Type B pancreatic cell (in vitro differentiated cells): Measurements from ENCODE around the gene RPN2. TPM values are rescaled to one million over a fixed set of nuclear protein-coding genes. Genes with fewer than 3 reads are reported as not detected.
A peak's percentile ranks its signal among the peaks of the same experiment; 100 is the strongest.

Source experiments
- DNase-seq: peaks from one replicate; pipeline ENCODE4 v3.0.0; 2021; ENCODE audit warnings: mixed read lengths; ENCODE audit not compliant: unreplicated experiment; ENCODE audit errors: extremely low spot score
- H3K27ac Mint-ChIP-seq: 2 replicates; pipeline ENCODE4 v1.8.0; 2021; ENCODE audit warnings: mild to moderate bottlenecking, mixed read lengths
- H3K27me3 Mint-ChIP-seq: 2 replicates; pipeline ENCODE4 v1.8.0; 2021; ENCODE audit warnings: mixed read lengths
- H3K36me3 Mint-ChIP-seq: 2 replicates; pipeline ENCODE4 v1.8.0; 2021; ENCODE audit warnings: mixed read lengths
- H3K4me1 Mint-ChIP-seq: one replicate; pipeline ENCODE4 v1.8.0; 2021; ENCODE audit warnings: mixed read lengths; ENCODE audit not compliant: unreplicated experiment
- H3K4me3 Mint-ChIP-seq: 2 replicates; pipeline ENCODE4 v1.8.0; 2021; ENCODE audit warnings: mild to moderate bottlenecking, mixed read lengths
- H3K9me3 Mint-ChIP-seq: 2 replicates; pipeline ENCODE4 v1.8.0; 2021; ENCODE audit warnings: mixed read lengths
- CTCF ChIP-seq: fragments of 200-600 bp; sonication (generic); conservative IDR thresholded peaks from 2 replicates; pipeline ENCODE4 v1.5.0; 2021; ENCODE audit warnings: antibody characterized with exemption, mild to moderate bottlenecking
- total RNA-seq: library from RNA; stranded (reverse); gene quantifications from 2 replicates; pipeline ENCODE4 v1.2.1, GENCODE V29; 2021; ENCODE audit warnings: low replicate concordance

The RPN2 gene
- total RNA-seq, 1 donor from 2014 or later = 184 TPM

DNA sequence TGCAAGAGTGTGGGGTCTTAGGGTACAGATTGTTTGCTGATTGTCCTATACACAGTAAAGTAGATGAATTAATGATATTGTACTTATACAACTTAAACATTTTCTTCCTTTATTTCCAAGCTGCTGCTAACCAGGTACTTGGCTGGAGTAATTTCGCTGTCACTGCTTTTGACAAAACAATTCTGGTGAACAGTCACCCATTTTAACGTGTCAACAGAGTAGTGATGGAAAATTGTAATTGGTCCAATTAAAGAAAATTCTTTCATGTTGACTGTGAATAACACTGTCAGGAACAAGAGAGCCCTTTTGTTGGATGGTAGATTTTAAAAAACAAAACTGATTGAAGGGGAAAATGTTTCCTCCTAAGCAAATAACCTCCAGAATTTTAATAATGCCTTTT, 26.7 kb downstream of the RPN2 start:
- H3K36me3 Mint-ChIP-seq = peaks cover 44% of the 10 kb centered on the region
- H3K27ac Mint-ChIP-seq = peak overlapping the region; percentile 8
- TF ChIP-seq CTCF = no peak
- H3K27me3 Mint-ChIP-seq = no peaks in the 10 kb centered on the region
- no peak overlapping the region for H3K4me3 Mint-ChIP-seq
- H3K9me3 Mint-ChIP-seq = no peaks in the 10 kb centered on the region
- DNase-seq = no peak
- H3K4me1 Mint-ChIP-seq = peaks cover 27% of the 10 kb centered on the region

- H3K27me3 Mint-ChIP-seq = no peaks in the 10 kb centered on the region
- H3K4me3 Mint-ChIP-seq = no peak overlapping the region
- no peaks in the 10 kb centered on the region for H3K9me3 Mint-ChIP-seq
- no peak overlapping the region for H3K27ac Mint-ChIP-seq
- no peak for DNase-seq
- peaks cover 39% of the 10 kb centered on the region for H3K36me3 Mint-ChIP-seq
- no peak for TF ChIP-seq CTCF
- peaks cover 16% of the 10 kb centered on the region for H3K4me1 Mint-ChIP-seq
Observed at GRCh38 chr20:37207171-37207570, 28.0 kb downstream of the RPN2 start.

GRCh38 chr20:37209193-37209592, 30.1 kb downstream of the RPN2 start:
- Mint-ChIP-seq H3K36me3 (peaks cover 31% of the 10 kb centered on the region), H3K4me1 (peaks cover 11% of the 10 kb centered on the region), H3K9me3 (no peaks in the 10 kb centered on the region), H3K4me3 (no peak overlapping the region), H3K27me3 (no peaks in the 10 kb centered on the region), H3K27ac (no peak overlapping the region)
- TF ChIP-seq CTCF = no peak
- no peak for DNase-seq

DNA sequence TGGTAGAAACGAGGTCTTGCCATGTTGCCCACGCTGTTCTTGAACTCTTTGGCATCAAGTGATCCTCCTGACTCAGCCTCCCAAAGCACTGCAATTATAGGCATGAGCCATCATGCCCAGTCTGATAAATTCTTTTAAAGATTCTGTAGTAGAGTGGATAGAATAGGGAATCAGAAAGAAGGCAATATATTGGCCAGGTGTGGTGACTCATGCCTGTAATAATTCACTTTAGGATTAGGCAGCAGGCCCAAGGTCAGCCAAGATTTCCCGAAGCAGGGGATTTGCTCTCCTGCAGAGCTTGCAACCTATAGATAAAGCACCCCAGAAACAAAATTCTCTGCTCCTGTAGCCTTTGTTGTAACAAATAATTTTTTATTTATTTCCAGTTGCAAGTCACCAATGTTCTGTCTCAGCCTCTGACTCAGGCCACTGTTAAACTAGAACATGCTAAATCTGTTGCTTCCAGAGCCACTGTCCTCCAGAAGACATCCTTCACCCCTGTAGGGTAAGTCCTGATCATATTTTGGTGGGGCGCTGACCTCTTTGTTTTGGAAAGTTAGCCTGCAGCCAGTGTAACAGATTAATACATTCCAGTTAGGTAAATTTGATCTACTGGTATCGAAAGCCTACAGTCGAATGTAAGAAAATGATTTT, 30.7 kb downstream of the RPN2 start:
- no peak for DNase-seq
- no peak overlapping the region for H3K4me3 Mint-ChIP-seq
- no peaks in the 10 kb centered on the region for H3K27me3 Mint-ChIP-seq
- H3K27ac Mint-ChIP-seq = no peak overlapping the region
- TF ChIP-seq CTCF = no peak
- peaks cover 9% of the 10 kb centered on the region for H3K4me1 Mint-ChIP-seq
- no peaks in the 10 kb centered on the region for H3K9me3 Mint-ChIP-seq
- H3K36me3 Mint-ChIP-seq = peaks cover 29% of the 10 kb centered on the region

DNA sequence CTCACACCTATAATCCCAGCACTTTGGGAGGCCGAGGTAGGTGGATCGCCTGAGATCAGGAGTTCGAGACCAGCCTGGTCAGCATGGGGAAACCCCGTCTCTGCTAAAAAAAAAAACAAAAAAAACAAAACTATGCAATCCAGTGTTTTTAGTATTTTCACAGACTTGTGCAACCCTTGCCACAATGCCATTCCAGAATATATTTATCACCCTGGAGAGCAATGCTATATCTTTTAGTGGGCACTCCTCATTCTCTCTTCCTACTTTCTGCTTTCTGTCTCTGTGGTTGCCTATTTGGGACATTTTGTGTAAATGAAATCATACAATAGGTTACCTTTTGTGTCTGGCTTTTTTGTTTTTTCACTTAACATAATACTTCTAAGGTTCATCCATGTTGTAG, 39.3 kb downstream of the RPN2 start:
- Mint-ChIP-seq H3K27ac (no peak overlapping the region), H3K36me3 (peaks cover 30% of the 10 kb centered on the region), H3K4me3 (no peak overlapping the region)

More for the DNA sequence above, 39.3 kb downstream of the RPN2 start:
- no peaks in the 10 kb centered on the region for H3K9me3 Mint-ChIP-seq
- TF ChIP-seq CTCF = no peak
- H3K4me1 Mint-ChIP-seq = peaks cover 7% of the 10 kb centered on the region
- no peaks in the 10 kb centered on the region for H3K27me3 Mint-ChIP-seq
- DNase-seq = no peak
